ENCODE data around the gene GPRIN2. TPM values are rescaled to one million over a fixed set of nuclear protein-coding genes. Genes with fewer than 3 reads are reported as not detected.
"Not testable (repeated sequence)": the region's sequence is repeated elsewhere in the genome, so short reads cannot be mapped to it uniquely, and the experiment has no call there.

The GPRIN2 gene
- total RNA-seq, 1 experiment from 2014 or later: 12.8 TPM

GRCh38 chr10:46514899-46515298 is 41.6 kb downstream of the GPRIN2 start:
- no peak for TF ChIP-seq CTCF (IDR thresholded peaks at IDR 0.05; ENCODE audit: unreplicated experiment)
- Mint-ChIP-seq H3K4me3 (ENCODE audit: low read depth, unreplicated experiment) (no peak overlapping the region), H3K9me3 (ENCODE audit: low read depth, unreplicated experiment) (no peaks in the 10 kb centered on the region), H3K36me3 (ENCODE audit: insufficient read depth, unreplicated experiment) (no peaks in the 10 kb centered on the region), H3K27ac (ENCODE audit: unreplicated experiment) (no peak overlapping the region), H3K4me1 (ENCODE audit: low read depth, unreplicated experiment) (peaks cover 8% of the 10 kb centered on the region), H3K27me3 (ENCODE audit: unreplicated experiment) (no peaks in the 10 kb centered on the region)
- no TSS peak for BruUV-seq (replicated peaks)
- CTCF ChIA-PET: no interaction called here
- DNase-seq: no peak
- intact Hi-C loops (cut with micrococcal nuclease; ENCODE audit: unreplicated experiment): no loop called here

GRCh38 chr10:46514431-46514861 is 42.0 kb downstream of the GPRIN2 start:
- Mint-ChIP-seq H3K9me3 (ENCODE audit: low read depth, unreplicated experiment) (no peaks in the 10 kb centered on the region), H3K27ac (ENCODE audit: unreplicated experiment) (no peak overlapping the region), H3K4me1 (ENCODE audit: low read depth, unreplicated experiment) (peaks cover 8% of the 10 kb centered on the region), H3K36me3 (ENCODE audit: insufficient read depth, unreplicated experiment) (no peaks in the 10 kb centered on the region), H3K27me3 (ENCODE audit: unreplicated experiment) (no peaks in the 10 kb centered on the region), H3K4me3 (ENCODE audit: low read depth, unreplicated experiment) (no peak overlapping the region)
- no peak for DNase-seq
- no TSS peak for BruUV-seq (replicated peaks)
- TF ChIP-seq CTCF (IDR thresholded peaks at IDR 0.05; ENCODE audit: unreplicated experiment): no peak
- intact Hi-C loops (cut with micrococcal nuclease; ENCODE audit: unreplicated experiment): no loop called here
- CTCF ChIA-PET: no interaction called here

GRCh38 chr10:46513333-46513732 is 43.1 kb downstream of the GPRIN2 start:
- H3K4me1 Mint-ChIP-seq (ENCODE audit: low read depth, unreplicated experiment); H3K4me3 Mint-ChIP-seq (ENCODE audit: low read depth, unreplicated experiment); H3K9me3 Mint-ChIP-seq (ENCODE audit: low read depth, unreplicated experiment); intact Hi-C loops (cut with micrococcal nuclease; ENCODE audit: unreplicated experiment); H3K27ac Mint-ChIP-seq (ENCODE audit: unreplicated experiment); H3K36me3 Mint-ChIP-seq (ENCODE audit: insufficient read depth, unreplicated experiment); CTCF ChIA-PET; DNase-seq; BruUV-seq (replicated peaks); H3K27me3 Mint-ChIP-seq (ENCODE audit: unreplicated experiment): not testable (repeated sequence)

GRCh38 chr10:46512725-46513124 is 43.7 kb downstream of the GPRIN2 start:
- H3K36me3 Mint-ChIP-seq (ENCODE audit: insufficient read depth, unreplicated experiment); H3K4me3 Mint-ChIP-seq (ENCODE audit: low read depth, unreplicated experiment); H3K9me3 Mint-ChIP-seq (ENCODE audit: low read depth, unreplicated experiment); H3K4me1 Mint-ChIP-seq (ENCODE audit: low read depth, unreplicated experiment); H3K27me3 Mint-ChIP-seq (ENCODE audit: unreplicated experiment); BruUV-seq (replicated peaks); DNase-seq; CTCF ChIA-PET; intact Hi-C loops (cut with micrococcal nuclease; ENCODE audit: unreplicated experiment); H3K27ac Mint-ChIP-seq (ENCODE audit: unreplicated experiment): not testable (repeated sequence)

GRCh38 chr10:46512002-46512401 is 44.5 kb downstream of the GPRIN2 start:
- CTCF ChIA-PET; H3K9me3 Mint-ChIP-seq (ENCODE audit: low read depth, unreplicated experiment); H3K27me3 Mint-ChIP-seq (ENCODE audit: unreplicated experiment); H3K36me3 Mint-ChIP-seq (ENCODE audit: insufficient read depth, unreplicated experiment); H3K4me3 Mint-ChIP-seq (ENCODE audit: low read depth, unreplicated experiment); H3K4me1 Mint-ChIP-seq (ENCODE audit: low read depth, unreplicated experiment); DNase-seq; H3K27ac Mint-ChIP-seq (ENCODE audit: unreplicated experiment); intact Hi-C loops (cut with micrococcal nuclease; ENCODE audit: unreplicated experiment); BruUV-seq (replicated peaks): not testable (repeated sequence)

Other genes with a start within 250 kb of the GPRIN2 start
- 0.56 and 0.57 TPM in 2 replicates for gene ANXA8L1, start 180.9 kb downstream of the GPRIN2 start, total RNA-seq (2022)
- gene NPY4R, start 90.7 kb downstream of the GPRIN2 start, total RNA-seq (2022): not detected in 2 replicates
- 1.5 and 2.2 TPM in 2 replicates for gene SYT15, start 22.5 kb upstream of the GPRIN2 start, total RNA-seq (2022)

All from Calu3 (cell line).